Measurements from ENCODE around the gene SPDEF.

SPDEF gene

GRCh38 chr6:34556031-34556471 is at the start of gene SPDEF:
Gene SPDEF (minus strand): TSS chr6:34556329. CDS start chr6:34544455, 11,874 bp downstream.
- peak; percentile 32 for DNase-seq (ENCODE audit: low read depth)
- no peak within 1 kb of the TSS for H3K4me3 ChIP-seq (ENCODE audit: low read length)
- peak; percentile 8 for TF ChIP-seq CTCF (IDR thresholded peaks at IDR 0.05; ENCODE audit: insufficient read depth, low read depth, low read length, missing control alignments)

- H3K4me3 ChIP-seq (ENCODE audit: low read length), result no peak overlapping the region
- no peak for TF ChIP-seq CTCF (IDR thresholded peaks at IDR 0.05; ENCODE audit: insufficient read depth, low read depth, low read length, missing control alignments)
- DNase-seq (ENCODE audit: low read depth), result peak; percentile 33
Observed at GRCh38 chr6:34603707-34604106, 47.6 kb upstream of the SPDEF start.

- peak; percentile 49 for DNase-seq (ENCODE audit: low read depth)
- H3K4me3 ChIP-seq (ENCODE audit: low read length), result no peak overlapping the region
- no peak for TF ChIP-seq CTCF (IDR thresholded peaks at IDR 0.05; ENCODE audit: insufficient read depth, low read depth, low read length, missing control alignments)
Observed at GRCh38 chr6:34602318-34603111, 46.4 kb upstream of the SPDEF start.

- no peak for DNase-seq (ENCODE audit: low read depth)
- TF ChIP-seq CTCF (IDR thresholded peaks at IDR 0.05; ENCODE audit: insufficient read depth, low read depth, low read length, missing control alignments), result no peak
- no peak overlapping the region for H3K4me3 ChIP-seq (ENCODE audit: low read length)
Observed at GRCh38 chr6:34601706-34602105, 45.6 kb upstream of the SPDEF start.

GRCh38 chr6:34600796-34601195 is 44.7 kb upstream of the SPDEF start:
- no peak for TF ChIP-seq CTCF (IDR thresholded peaks at IDR 0.05; ENCODE audit: insufficient read depth, low read depth, low read length, missing control alignments)
- H3K4me3 ChIP-seq (ENCODE audit: low read length), result no peak overlapping the region
- DNase-seq (ENCODE audit: low read depth), result no peak

- no peak overlapping the region for H3K4me3 ChIP-seq (ENCODE audit: low read length)
- TF ChIP-seq CTCF (IDR thresholded peaks at IDR 0.05; ENCODE audit: insufficient read depth, low read depth, low read length, missing control alignments), result no peak
- DNase-seq (ENCODE audit: low read depth), result no peak
Observed at GRCh38 chr6:34600101-34600500, 44.0 kb upstream of the SPDEF start.

GRCh38 chr6:34598712-34599111 is 42.6 kb upstream of the SPDEF start:
- no peak for DNase-seq (ENCODE audit: low read depth)
- no peak for TF ChIP-seq CTCF (IDR thresholded peaks at IDR 0.05; ENCODE audit: insufficient read depth, low read depth, low read length, missing control alignments)

More at GRCh38 chr6:34598712-34599111, 42.6 kb upstream of the SPDEF start:
- H3K4me3 ChIP-seq (ENCODE audit: low read length), result no peak overlapping the region

Measured in epithelial cell of esophagus (primary cell).